CD14-positive monocyte (primary cell): ENCODE measurements around the gene NOP16. TPM values are rescaled to one million over a fixed set of nuclear protein-coding genes. Genes with fewer than 3 reads are reported as not detected.

Experiments
- DNase-seq, 3 donors: peaks; one replicate each; pipeline ENCODE4 v3.0.0-alpha.2; 2011 to 2022
- H2AFZ ChIP-seq: 2 replicates; pipeline ENCODE4 v1.6.0; 2012; ENCODE audit warnings: mild to moderate bottlenecking, low read depth, low read length, inconsistent platforms; ENCODE audit not compliant: insufficient read depth, poor library complexity, severe bottlenecking
- H3K27ac ChIP-seq, 2 donors: 1 replicate in 1 of 2; 2 replicates in 1 of 2; pipeline ENCODE4 v1.5.1; 2012 to 2013; ENCODE audit warnings: low read length in 2 of 2, control low read depth in 1 of 2, inconsistent platforms in 1 of 2, low read depth in 1 of 2, mild to moderate bottlenecking in 1 of 2
- H3K27me3 ChIP-seq, 2 donors: one replicate each; pipeline versions ENCODE4 v1.6.0 to v1.6.1; 2011 to 2013; ENCODE audit warnings: low read length in 2 of 2; ENCODE audit not compliant: control insufficient read depth in 2 of 2, insufficient read depth in 2 of 2
- H3K36me3 ChIP-seq, 2 donors: replicated peaks in 1 of 2; 1 replicate in 1 of 2; 2 replicates in 1 of 2; pipeline versions ENCODE4 v1.5.1 to v1.6.1; 2012 to 2013; ENCODE audit warnings: low read length in 2 of 2, control low read depth in 1 of 2, inconsistent platforms in 1 of 2, mild to moderate bottlenecking in 1 of 2; ENCODE audit not compliant: insufficient read depth in 2 of 2, control insufficient read depth in 1 of 2
- H3K4me1 ChIP-seq, 2 donors: 1 replicate in 1 of 2; 2 replicates in 1 of 2; pipeline versions ENCODE4 v1.5.1 to v1.6.1; 2012 to 2013; ENCODE audit warnings: low read length in 2 of 2, control low read depth in 1 of 2, inconsistent platforms in 1 of 2, mild to moderate bottlenecking in 1 of 2, moderate library complexity in 1 of 2; ENCODE audit not compliant: insufficient read depth in 2 of 2, control insufficient read depth in 1 of 2
- H3K4me2 ChIP-seq: replicated peaks from 2 replicates; pipeline ENCODE3; 2012; ENCODE audit warnings: low read length, moderate library complexity, mild to moderate bottlenecking; ENCODE audit not compliant: poor library complexity, severe bottlenecking; ENCODE audit errors: extremely low read depth
- H3K4me3 ChIP-seq, 3 experiments: fragments of 200-600 bp in 1 of 3; sonication (generic) in 1 of 3; replicated peaks in 1 of 3; 1 replicate in 2 of 3; 2 replicates in 1 of 3; pipeline ENCODE4 v1.5.1; 2011 to 2013; ENCODE audit warnings: low read length in 3 of 3, mild to moderate bottlenecking in 3 of 3, control low read depth in 2 of 3, low read depth in 2 of 3, inconsistent platforms in 1 of 3, moderate library complexity in 1 of 3
- H3K79me2 ChIP-seq: 2 replicates; pipeline ENCODE4 v1.6.0; 2012; ENCODE audit warnings: mild to moderate bottlenecking, control low read depth, inconsistent platforms, low read length, moderate library complexity; ENCODE audit not compliant: insufficient read depth
- H3K9ac ChIP-seq: 2 replicates; pipeline ENCODE4 v1.6.0; 2017; ENCODE audit warnings: low read length, mild to moderate bottlenecking; ENCODE audit not compliant: insufficient read depth, poor library complexity, severe bottlenecking
- H3K9me3 ChIP-seq, 2 donors: replicated peaks in 1 of 2; 1 replicate in 1 of 2; 2 replicates in 1 of 2; pipeline versions ENCODE4 v1.5.1 to v1.6.1; 2012 to 2013; ENCODE audit warnings: low read length in 2 of 2, control low read depth in 1 of 2; ENCODE audit not compliant: control insufficient read depth in 1 of 2, insufficient read depth in 1 of 2
- H4K20me1 ChIP-seq: 2 replicates; pipeline ENCODE4 v1.6.0; 2012; ENCODE audit warnings: mild to moderate bottlenecking, low read length, control low read depth, moderate library complexity; ENCODE audit not compliant: insufficient read depth
- H3K27ac Mint-ChIP-seq, 7 donors: one replicate each; pipeline ENCODE4 v1.8.0; 2020; ENCODE audit warnings: mild to moderate bottlenecking in 7 of 7, mixed read lengths in 7 of 7, moderate library complexity in 6 of 7, inconsistent platforms in 2 of 7
- H3K27me3 Mint-ChIP-seq, 3 donors: one replicate each; pipeline ENCODE4 v1.8.0; 2021 to 2022; ENCODE audit warnings: low read depth in 3 of 3, mild to moderate bottlenecking in 3 of 3, mixed read lengths in 3 of 3, moderate library complexity in 3 of 3, inconsistent platforms in 1 of 3
- H3K36me3 Mint-ChIP-seq, 2 donors: one replicate each; pipeline ENCODE4 v1.8.0; 2020; ENCODE audit warnings: mixed read lengths in 2 of 2, inconsistent platforms in 1 of 2, mild to moderate bottlenecking in 1 of 2
- H3K4me1 Mint-ChIP-seq: one replicate; pipeline ENCODE4 v1.8.0; 2020; ENCODE audit warnings: mild to moderate bottlenecking, mixed read lengths
- H3K4me3 Mint-ChIP-seq, 2 donors: one replicate each; pipeline ENCODE4 v1.8.0; 2020; ENCODE audit warnings: mild to moderate bottlenecking in 2 of 2, mixed read lengths in 2 of 2, moderate library complexity in 1 of 2
- H3K9me3 Mint-ChIP-seq, 7 donors: one replicate each; pipeline ENCODE4 v1.8.0; 2020 to 2022; ENCODE audit warnings: mixed read lengths in 7 of 7, mild to moderate bottlenecking in 6 of 7, moderate library complexity in 6 of 7, inconsistent platforms in 2 of 7
- CTCF ChIP-seq: fragments of 200-600 bp; IDR thresholded peaks from one replicate; pipeline ENCODE4 v1.8.0; 2022; ENCODE audit warnings: antibody characterized with exemption, mild to moderate bottlenecking
- WGBS: methylation state at CpG from one replicate; pipeline ENCODE4 v1.1.5; 2013; ENCODE audit warnings: missing lambda C conversion rate; ENCODE audit not compliant: insufficient coverage; 5-methylcytosine and 5-hydroxymethylcytosine counted together
- intact Hi-C, 2 donors: fragments of 100-400 bp; cut with micrococcal nuclease; formaldehyde crosslinking; loops; one replicate each; pipeline versions ENCODE4 v1.15.0 to v1.15.1; 2023
- polyA plus RNA-seq, 3 donors: library from polyadenylated mRNA; depleted of rRNA in 1 of 3; unstranded in 2 of 3; stranded (reverse) in 1 of 3; fragments of 300-500 nt in 2 of 3; fragments of >200 nt in 1 of 3; fragmentation: Illumina TruSeq in 2 of 3; gene quantifications; 1 replicate in 2 of 3; 2 replicates in 1 of 3; pipeline ENCODE4 v1.2.3, GENCODE V29; 2012 to 2021

Gene NOP16
- polyA plus RNA-seq, 3 donors: 17.2 to 23.4 (median 17.6) TPM

DNA sequence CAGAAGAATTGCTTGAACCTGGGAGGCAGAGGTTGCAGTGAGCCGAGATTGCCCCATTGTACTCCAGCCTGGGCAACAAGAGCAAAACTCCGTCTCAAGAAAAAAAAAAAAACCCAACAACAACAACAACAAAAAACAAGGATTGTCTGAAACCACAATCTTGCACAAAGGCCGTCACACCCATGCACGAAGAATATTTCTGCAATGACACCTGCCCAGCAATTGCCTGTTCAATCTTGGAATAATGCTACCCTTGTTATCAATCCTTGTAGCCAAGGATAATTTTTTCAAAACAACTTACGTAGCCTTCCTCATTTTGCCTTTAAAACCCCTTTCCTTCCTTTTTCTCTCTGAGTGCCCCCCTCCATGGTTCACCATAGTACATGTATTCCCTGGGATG, 31.7 kb upstream of the NOP16 start:
- H3K4me3 ChIP-seq: no peak overlapping the region
- peaks cover 11% of the 10 kb centered on the region for H3K79me2 ChIP-seq
- DNase-seq: no peak
- peaks cover 19 to 22% of the 10 kb centered on the region in 2 donors for H3K4me1 ChIP-seq
- H3K9me3 ChIP-seq: no peaks in the 10 kb centered on the region
- Mint-ChIP-seq H3K4me3 (no peak overlapping the region), H3K27ac (no peak overlapping the region), H3K9me3 (peaks cover 0 to 14% (median 8%) of the 10 kb centered on the region in 7 donors), H3K36me3 (no peaks in the 10 kb centered on the region), H3K4me1 (peaks cover 24% of the 10 kb centered on the region), H3K27me3 (peaks cover 2 to 5% (median 2%) of the 10 kb centered on the region in 3 donors)
- no peak overlapping the region for H3K9ac ChIP-seq
- no peaks in the 10 kb centered on the region for H3K27me3 ChIP-seq
- H3K4me2 ChIP-seq: no peak overlapping the region
- no peak overlapping the region for H3K27ac ChIP-seq
- H2AFZ ChIP-seq: no peak overlapping the region
- no peaks in the 10 kb centered on the region for H3K36me3 ChIP-seq
- intact Hi-C loops: no loop called here
- TF ChIP-seq CTCF: no peak
- no peaks in the 10 kb centered on the region for H4K20me1 ChIP-seq
- 68% methylated on average over 5 of the region's 5 CpGs for WGBS

DNA sequence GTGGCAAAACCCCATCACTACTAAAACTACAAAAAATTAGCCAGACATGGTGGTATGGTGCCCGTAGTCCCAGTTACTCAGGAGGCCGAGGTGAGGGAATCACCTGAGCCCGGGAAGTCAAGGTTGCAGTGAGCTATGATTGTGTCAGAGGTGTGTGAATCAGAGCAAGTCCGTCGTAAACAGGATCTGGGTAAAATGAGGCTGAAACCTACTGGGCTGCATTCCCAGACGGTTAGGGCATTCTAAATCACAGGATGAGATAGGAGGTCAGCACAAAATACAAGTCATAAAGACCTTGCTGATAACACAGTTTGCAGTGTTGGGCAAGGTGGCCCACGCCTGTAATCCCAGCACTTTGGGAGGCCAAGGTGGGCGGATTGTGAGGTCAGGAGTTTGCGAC, 29.9 kb upstream of the NOP16 start:
- Histone ChIP-seq H3K9me3 (no peaks in the 10 kb centered on the region), H2AFZ (no peak overlapping the region), H3K36me3 (no peaks in the 10 kb centered on the region), H4K20me1 (peaks cover 7% of the 10 kb centered on the region), H3K4me3 (no peak overlapping the region), H3K27ac (no peak overlapping the region), H3K9ac (no peak overlapping the region), H3K4me2 (no peak overlapping the region), H3K4me1 (peaks cover 16 to 23% of the 10 kb centered on the region in 2 donors), H3K79me2 (peaks cover 27% of the 10 kb centered on the region), H3K27me3 (no peaks in the 10 kb centered on the region)
- 88% methylated on average over 3 of the region's 9 CpGs for WGBS
- Mint-ChIP-seq H3K9me3 (peaks cover 0 to 11% (median 7%) of the 10 kb centered on the region in 7 donors), H3K4me1 (peaks cover 31% of the 10 kb centered on the region), H3K27ac (peak overlapping the region in 2 of 7 donors; percentile 0 to 42), H3K36me3 (peaks cover 0 to 4% of the 10 kb centered on the region in 2 donors), H3K4me3 (no peak overlapping the region), H3K27me3 (peaks cover 2 to 5% (median 2%) of the 10 kb centered on the region in 3 donors)
- no peak for DNase-seq
- no peak for TF ChIP-seq CTCF
- intact Hi-C loops: loop anchor here (5.0 to 10.0 kb wide), 3 partner anchors 117 to 1717 kb away; partner anchors contain the start of genes RMND5B (in 1 of the 2) and RNF44 (in 1 of the 2)
